Nephron (organoid): ENCODE results near the gene KRTAP5-10.
"Not testable (repeated sequence)": the region's sequence is repeated elsewhere in the genome, so short reads cannot be mapped to it uniquely, and the experiment has no call there.

Experiments
- H3K27ac Mint-ChIP-seq, 3 experiments: 2 replicates each; pipeline ENCODE4 v1.8.0; 2020; ENCODE audit warnings: mixed read lengths in 3 of 3, mild to moderate bottlenecking in 2 of 3, moderate library complexity in 1 of 3
- H3K27me3 Mint-ChIP-seq: 2 replicates; pipeline ENCODE4 v1.8.0; 2021; ENCODE audit warnings: low read depth, mild to moderate bottlenecking, moderate library complexity, mixed read lengths
- H3K36me3 Mint-ChIP-seq: 2 replicates; pipeline ENCODE4 v1.8.0; 2020; ENCODE audit warnings: low read depth, mixed read lengths
- H3K4me1 Mint-ChIP-seq: 2 replicates; pipeline ENCODE4 v1.8.0; 2020; ENCODE audit warnings: mixed read lengths
- H3K4me3 Mint-ChIP-seq, 3 experiments: 2 replicates each; pipeline ENCODE4 v1.8.0; 2020; ENCODE audit warnings: mild to moderate bottlenecking in 3 of 3, mixed read lengths in 3 of 3, moderate library complexity in 2 of 3
- H3K9me3 Mint-ChIP-seq: 2 replicates; pipeline ENCODE4 v1.8.0; 2020; ENCODE audit warnings: mixed read lengths
- CTCF ChIP-seq, 3 experiments: fragments of 200-600 bp; sonication (generic); IDR thresholded peaks; one replicate each; pipeline ENCODE4 v1.5.0; 2021; ENCODE audit warnings: antibody characterized with exemption in 3 of 3; ENCODE audit not compliant: unreplicated experiment in 3 of 3

The KRTAP5-10 gene

GRCh38 chr11:71568704-71569349 lies 3.5 kb downstream of the KRTAP5-10 start:
- Mint-ChIP-seq H3K4me3 (no peak overlapping the region), H3K27me3 (peaks cover 13% of the 10 kb centered on the region), H3K36me3 (no peaks in the 10 kb centered on the region), H3K4me1 (peaks cover 37% of the 10 kb centered on the region), H3K27ac (peak overlapping the region in 2 of 3 experiments; percentile 26 to 44), H3K9me3 (no peaks in the 10 kb centered on the region)
- TF ChIP-seq CTCF (IDR thresholded peaks at IDR 0.05; ENCODE audit: unreplicated experiment in 3 of 3): no peak

- H3K27me3 Mint-ChIP-seq: peaks cover 18% of the 10 kb centered on the region
Observed at GRCh38 chr11:71571101-71571850, 5.9 kb downstream of the KRTAP5-10 start.

GRCh38 chr11:71572811-71573210 lies 7.4 kb downstream of the KRTAP5-10 start:
- H3K4me3 Mint-ChIP-seq: no peak overlapping the region
- H3K27me3 Mint-ChIP-seq: peaks cover 9% of the 10 kb centered on the region
- TF ChIP-seq CTCF (IDR thresholded peaks at IDR 0.05; ENCODE audit: unreplicated experiment in 3 of 3): no peak
- H3K27ac Mint-ChIP-seq: no peak overlapping the region
- no peaks in the 10 kb centered on the region for H3K36me3 Mint-ChIP-seq
- no peaks in the 10 kb centered on the region for H3K9me3 Mint-ChIP-seq
- H3K4me1 Mint-ChIP-seq: peaks cover 14% of the 10 kb centered on the region

More at GRCh38 chr11:71571101-71571850, 5.9 kb downstream of the KRTAP5-10 start:
- H3K4me1 Mint-ChIP-seq: peaks cover 28% of the 10 kb centered on the region
- not testable (repeated sequence) for H3K4me3 Mint-ChIP-seq, H3K36me3 Mint-ChIP-seq, H3K27ac Mint-ChIP-seq, H3K9me3 Mint-ChIP-seq

GRCh38 chr11:71574418-71574817 lies 9.1 kb downstream of the KRTAP5-10 start:
- no peaks in the 10 kb centered on the region for H3K36me3 Mint-ChIP-seq
- peaks cover 9% of the 10 kb centered on the region for H3K4me1 Mint-ChIP-seq
- no peak overlapping the region for H3K4me3 Mint-ChIP-seq
- TF ChIP-seq CTCF (IDR thresholded peaks at IDR 0.05; ENCODE audit: unreplicated experiment in 3 of 3): no peak
- H3K27ac Mint-ChIP-seq: no peak overlapping the region
- H3K9me3 Mint-ChIP-seq: no peaks in the 10 kb centered on the region
- peaks cover 9% of the 10 kb centered on the region for H3K27me3 Mint-ChIP-seq

- H3K9me3 Mint-ChIP-seq: no peaks in the 10 kb centered on the region
Observed at GRCh38 chr11:71575723-71576424, 10.5 kb downstream of the KRTAP5-10 start.

GRCh38 chr11:71576688-71577465 lies 11.5 kb downstream of the KRTAP5-10 start:
- H3K27me3 Mint-ChIP-seq, H3K27ac Mint-ChIP-seq, H3K9me3 Mint-ChIP-seq, H3K4me3 Mint-ChIP-seq, H3K36me3 Mint-ChIP-seq: not testable (repeated sequence)
- peaks cover 21% of the 10 kb centered on the region for H3K4me1 Mint-ChIP-seq

More at GRCh38 chr11:71575723-71576424, 10.5 kb downstream of the KRTAP5-10 start:
- Mint-ChIP-seq H3K4me3 (no peak overlapping the region), H3K36me3 (no peaks in the 10 kb centered on the region), H3K27ac (no peak overlapping the region), H3K4me1 (peaks cover 18% of the 10 kb centered on the region), H3K27me3 (peaks cover 9% of the 10 kb centered on the region)
- no peak for TF ChIP-seq CTCF (IDR thresholded peaks at IDR 0.05; ENCODE audit: unreplicated experiment in 3 of 3)
